GM21737 (cell line): ENCODE data around the gene MEN1.

Source experiments
- ATAC-seq: cut with Tn5 transposase; IDR thresholded peaks from one replicate; pipeline ENCODE4 v1.9.1; 2021; ENCODE audit warnings: mild to moderate bottlenecking, moderate library complexity; ENCODE audit not compliant: unreplicated experiment

MEN1 gene

DNA sequence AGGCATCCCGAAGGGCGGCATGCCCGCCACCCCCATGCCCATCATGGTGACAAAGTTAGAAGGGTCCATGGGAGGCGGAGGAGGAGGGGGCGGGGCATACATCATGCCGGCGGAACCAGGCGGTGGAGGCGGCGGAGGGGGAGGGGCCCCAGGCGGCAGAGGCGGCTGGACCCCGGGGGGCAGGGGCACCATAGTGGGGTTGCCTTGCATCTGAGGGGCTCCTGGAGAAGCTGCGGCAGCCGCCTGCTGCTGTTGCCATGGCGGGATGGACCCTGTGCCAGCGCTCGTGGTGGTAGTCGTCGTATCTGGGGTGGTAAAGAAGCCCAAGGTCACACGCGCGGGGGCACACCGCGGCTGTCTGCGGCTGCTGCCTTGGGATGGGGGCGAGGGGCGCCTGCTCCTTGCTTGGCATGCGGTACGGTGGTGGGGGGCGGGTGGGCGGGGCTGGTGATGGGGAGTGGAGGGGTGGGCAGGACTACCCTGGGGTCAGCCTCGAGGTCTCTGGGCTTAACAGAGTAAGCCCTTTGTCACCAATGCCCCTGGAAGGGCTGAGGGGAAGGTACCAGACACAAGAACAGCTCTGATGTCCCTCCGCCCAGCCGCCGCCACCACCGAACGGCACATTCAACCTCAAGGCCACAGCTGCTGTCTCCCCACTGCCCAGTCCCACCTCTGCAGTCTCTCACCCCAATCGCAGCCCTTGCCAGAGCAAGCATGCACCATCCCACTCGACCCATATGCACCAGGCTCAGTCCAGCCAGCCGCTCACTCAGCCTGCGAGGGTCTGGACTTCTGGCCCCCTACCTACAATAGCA, 44.3 kb downstream of the MEN1 start:
- ATAC-seq: no peak

DNA sequence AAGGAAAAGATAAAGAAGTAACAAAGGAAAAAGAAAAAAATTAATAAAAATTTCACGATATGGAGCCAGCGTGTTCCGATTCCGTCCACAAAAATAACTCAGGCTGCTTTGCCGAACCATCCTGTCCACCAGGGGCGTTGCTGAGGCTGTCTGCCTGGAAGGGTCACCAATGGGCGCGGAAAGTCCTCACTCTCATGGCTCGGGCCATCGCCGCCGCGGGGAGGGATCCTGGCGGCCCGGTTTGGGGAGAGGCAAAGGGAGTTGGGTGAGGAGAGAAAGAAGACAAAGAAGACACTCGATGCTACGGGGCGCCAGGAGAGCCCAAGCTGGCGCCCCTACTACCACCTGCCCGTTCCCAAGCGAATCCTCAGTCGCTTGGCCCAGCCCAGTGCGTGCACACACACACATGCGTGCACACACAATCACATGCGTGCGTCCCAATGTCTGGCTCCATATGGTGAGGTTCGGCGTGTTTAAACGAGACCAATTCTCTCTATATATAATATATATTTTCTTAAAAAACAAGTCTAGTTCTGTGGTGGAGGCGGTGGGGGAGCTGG, 45.0 kb downstream of the MEN1 start:
- no peak for ATAC-seq

- no peak for ATAC-seq
These were observed 45.6 kb downstream of the MEN1 start for GRCh38 chr11:64764753-64765152.

DNA sequence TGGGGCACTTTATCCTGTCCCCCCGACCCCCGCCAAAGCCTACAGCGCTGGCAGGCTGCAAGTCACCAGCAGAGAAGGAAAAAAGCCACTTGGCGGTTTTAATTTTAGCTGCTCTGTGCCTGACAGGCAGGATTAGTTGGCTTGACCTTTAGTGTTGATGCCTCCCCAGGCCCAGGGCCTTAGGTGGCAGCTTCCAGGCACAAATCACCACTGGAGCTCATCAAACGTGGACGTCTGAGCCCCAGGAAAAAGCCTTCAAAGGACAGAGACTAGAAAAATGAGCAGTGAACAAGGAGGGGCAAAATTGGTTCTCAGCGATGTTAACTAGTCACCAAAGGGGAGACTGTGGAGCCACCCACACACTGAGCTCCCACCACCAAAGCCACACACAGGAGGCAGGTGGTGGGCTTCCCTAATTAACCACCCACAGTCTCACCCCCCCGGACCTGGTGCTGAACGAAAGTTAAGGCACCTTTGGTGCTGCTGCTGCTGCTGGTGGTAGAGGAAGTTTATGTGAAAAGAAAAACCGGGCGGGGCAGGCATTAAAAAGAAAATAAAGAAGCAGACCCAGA, 46.2 kb downstream of the MEN1 start:
- no peak for ATAC-seq

- ATAC-seq: no peak
These were observed 46.8 kb downstream of the MEN1 start for GRCh38 chr11:64763526-64764039.

DNA sequence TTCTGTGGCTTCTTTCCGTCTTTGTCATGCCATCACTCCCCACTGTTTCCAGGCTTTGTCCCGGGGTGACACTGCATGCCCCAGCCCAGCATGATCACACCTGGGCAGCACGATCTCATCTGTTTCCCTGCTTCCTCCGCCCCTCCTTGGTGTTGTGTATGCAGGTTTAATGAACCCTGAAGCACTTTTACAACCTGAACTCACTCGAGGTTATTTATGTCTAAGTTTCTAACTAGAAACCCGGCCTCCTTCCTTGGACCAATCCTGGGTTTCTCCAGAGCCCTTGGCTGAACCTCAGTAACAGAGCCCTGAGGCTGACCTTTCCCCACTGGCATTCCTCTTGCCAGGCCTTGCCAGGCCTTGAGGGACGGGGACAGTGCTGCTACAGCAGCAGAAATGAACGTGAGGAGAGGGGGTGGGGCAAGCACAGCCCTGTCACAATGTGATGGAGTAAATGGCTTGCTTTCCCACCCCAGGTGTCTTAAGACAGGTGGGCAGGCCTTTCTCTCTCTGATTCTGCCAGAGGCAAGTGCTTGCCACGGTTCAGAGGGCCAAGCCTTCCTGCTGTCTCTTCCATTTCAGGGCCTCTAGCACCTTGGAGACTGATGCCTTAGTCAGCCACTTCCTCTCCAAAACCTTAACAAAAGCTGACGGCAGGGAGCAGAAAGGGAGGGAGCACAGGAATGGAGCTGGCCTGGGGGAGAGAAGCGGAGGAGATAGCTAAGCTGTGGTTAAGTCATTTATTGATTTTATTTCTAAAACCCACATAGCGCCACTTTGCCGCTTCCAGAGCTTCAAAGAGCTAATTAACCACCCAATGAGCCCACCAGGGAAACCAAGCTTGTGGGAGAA, 47.5 kb downstream of the MEN1 start:
- ATAC-seq: no peak

GRCh38 chr11:64762277-64762673, 48.1 kb downstream of the MEN1 start:
- ATAC-seq: no peak

GRCh38 chr11:64760759-64761420, 49.5 kb downstream of the MEN1 start:
- no peak for ATAC-seq

- ATAC-seq: no peak
These were observed 50.3 kb downstream of the MEN1 start, which contains the start of gene PYGM for GRCh38 chr11:64759722-64760719. Gene PYGM (minus strand): TSS chr11:64759974. CDS start chr11:64759898, 76 bp downstream.

DNA sequence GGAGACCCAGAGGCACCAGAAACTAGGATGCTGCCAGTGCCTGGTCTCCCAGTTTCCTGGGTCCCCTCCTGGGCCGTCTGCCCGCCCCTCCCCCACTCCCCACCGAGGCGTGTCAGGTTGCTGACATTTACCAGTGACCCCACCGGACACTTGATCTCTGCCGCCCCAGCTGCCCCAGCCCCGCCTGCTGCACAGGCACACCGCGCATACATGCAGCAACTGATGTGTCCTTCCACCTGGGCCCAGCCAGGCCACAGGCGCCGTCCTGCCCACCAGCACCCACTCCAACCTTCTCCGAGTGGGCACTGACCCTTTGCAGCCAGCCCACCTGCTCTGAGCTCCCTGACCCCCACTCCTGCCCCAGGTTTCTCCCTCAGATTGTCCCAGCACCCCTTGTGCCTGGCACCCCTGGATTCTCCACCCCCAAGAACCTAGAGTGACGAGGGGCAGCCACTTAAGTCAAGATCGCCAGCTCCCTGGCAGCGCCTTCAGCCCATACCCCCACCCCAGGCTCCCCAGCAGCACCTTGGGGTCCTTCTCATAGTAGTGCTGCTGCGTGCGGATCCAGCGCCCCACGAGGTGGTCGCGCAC, 51.1 kb downstream of the MEN1 start:
- ATAC-seq: no peak

- ATAC-seq: no peak
These were observed 51.8 kb downstream of the MEN1 start for GRCh38 chr11:64758330-64759079.

DNA sequence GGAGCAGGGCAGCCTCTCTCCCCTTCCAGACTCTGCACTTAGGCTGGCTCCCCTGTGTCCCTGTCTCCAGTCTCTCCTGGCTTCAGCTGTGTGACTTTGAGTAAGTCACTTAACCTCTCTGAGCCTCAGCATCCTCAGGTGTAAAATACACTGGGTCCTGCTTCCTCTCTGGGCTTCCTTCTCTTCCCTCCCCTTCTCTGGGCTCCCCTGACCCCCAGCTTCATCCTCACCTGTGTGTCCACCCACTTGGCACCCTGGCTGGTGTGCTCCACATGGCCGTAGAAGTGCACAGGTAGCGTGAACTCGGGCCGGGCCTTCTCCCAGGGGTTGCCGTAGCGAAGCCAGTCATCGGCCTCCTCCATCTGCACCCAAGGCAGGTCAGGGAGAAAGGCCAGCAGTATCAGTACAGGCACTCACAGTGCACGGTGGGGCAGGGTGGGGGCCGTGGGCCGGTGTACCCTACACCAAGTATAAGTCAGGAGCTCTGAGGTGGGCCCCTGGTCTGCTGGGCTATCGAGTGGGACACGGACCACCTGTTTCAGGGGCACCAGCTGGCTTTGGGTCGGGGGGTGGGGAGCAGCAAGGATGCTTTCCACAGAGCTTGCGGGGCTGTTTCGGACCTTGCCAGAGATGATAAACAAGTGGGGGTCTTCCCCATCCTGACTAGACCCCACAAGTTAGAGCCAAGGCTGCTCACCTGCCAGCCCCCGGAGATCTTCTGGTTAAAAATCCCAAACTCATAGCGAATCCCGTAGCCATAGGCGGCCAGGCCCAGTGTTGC, 52.6 kb downstream of the MEN1 start:
- ATAC-seq: no peak

GRCh38 chr11:64755681-64756361, 54.5 kb downstream of the MEN1 start:
- ATAC-seq: no peak

DNA sequence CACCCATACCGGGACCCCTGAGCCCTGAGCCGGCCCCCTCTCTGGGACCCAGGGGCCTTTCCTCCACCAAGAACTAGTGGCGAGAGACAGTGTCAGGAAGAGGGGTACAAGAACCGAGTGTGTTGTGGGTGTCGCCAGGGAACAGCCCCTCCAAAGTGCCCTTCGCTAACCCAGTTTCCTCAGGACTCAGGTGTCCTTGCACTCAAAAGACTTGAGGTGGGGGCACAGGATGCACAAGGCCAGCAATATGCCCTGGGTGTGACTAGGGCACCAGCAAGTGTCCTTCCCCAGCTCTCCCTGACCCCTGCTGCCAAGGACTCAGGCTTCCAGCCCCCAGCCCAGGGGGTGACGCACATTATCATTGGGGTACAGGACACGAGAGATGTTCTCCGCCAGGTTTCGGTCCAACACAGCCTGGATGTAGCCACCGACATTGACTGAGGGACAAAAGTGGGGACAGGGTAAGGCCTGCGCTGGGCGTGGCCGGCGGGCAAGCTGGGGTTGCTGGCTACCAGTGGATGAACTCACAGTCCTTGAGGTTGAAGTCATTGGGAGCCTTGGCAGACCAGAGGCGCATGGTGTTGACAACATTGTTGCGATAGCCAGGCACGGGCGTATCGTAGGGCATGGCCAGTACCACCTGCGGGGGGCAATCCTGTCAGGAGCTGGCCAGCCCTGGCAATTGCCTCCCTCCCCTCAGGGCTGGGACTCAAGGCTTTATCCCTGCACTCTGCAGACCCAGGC, 55.3 kb downstream of the MEN1 start:
- no peak for ATAC-seq

GRCh38 chr11:64754124-64754918, 56.0 kb downstream of the MEN1 start:
- no peak for ATAC-seq
